ENCODE data around the gene PHACTR4.
A peak's percentile ranks its signal among the peaks of the same experiment; 100 is the strongest.
"Not testable (repeated sequence)": the region's sequence is repeated elsewhere in the genome, so short reads cannot be mapped to it uniquely, and the experiment has no call there.

The PHACTR4 gene

GRCh38 chr1:28421744-28422143, 52.2 kb downstream of the PHACTR4 start:
- no peak for DNase-seq
- in situ Hi-C loops (cut with MboI; ENCODE audit: low pct_unique_long_range_greater_than_20kb, low sequenced_read_pairs), result no loop called here

- in situ Hi-C loops (cut with MboI; ENCODE audit: low pct_unique_long_range_greater_than_20kb, low sequenced_read_pairs), result no loop called here
- no peak for DNase-seq
Observed at GRCh38 chr1:28426831-28427230, 57.3 kb downstream of the PHACTR4 start.

GRCh38 chr1:28428012-28428411, 58.5 kb downstream of the PHACTR4 start:
- in situ Hi-C loops (cut with MboI; ENCODE audit: low pct_unique_long_range_greater_than_20kb, low sequenced_read_pairs), result no loop called here
- peak; percentile 33 for DNase-seq

GRCh38 chr1:28428990-28429520, 59.5 kb downstream of the PHACTR4 start:
- DNase-seq, result no peak
- in situ Hi-C loops (cut with MboI; ENCODE audit: low pct_unique_long_range_greater_than_20kb, low sequenced_read_pairs), result no loop called here

GRCh38 chr1:28436211-28436769, 66.8 kb downstream of the PHACTR4 start:
- in situ Hi-C loops (cut with MboI; ENCODE audit: low pct_unique_long_range_greater_than_20kb, low sequenced_read_pairs), result no loop called here
- no peak for DNase-seq

GRCh38 chr1:28437264-28437923, 67.9 kb downstream of the PHACTR4 start:
- DNase-seq, result no peak
- in situ Hi-C loops (cut with MboI; ENCODE audit: low pct_unique_long_range_greater_than_20kb, low sequenced_read_pairs), result no loop called here

GRCh38 chr1:28437924-28438699, 68.6 kb downstream of the PHACTR4 start:
- DNase-seq, result peak; percentile 93

GRCh38 chr1:28439320-28439719, 69.8 kb downstream of the PHACTR4 start:
- in situ Hi-C loops (cut with MboI; ENCODE audit: low pct_unique_long_range_greater_than_20kb, low sequenced_read_pairs), result no loop called here
- no peak for DNase-seq

More at GRCh38 chr1:28437924-28438699, 68.6 kb downstream of the PHACTR4 start:
- in situ Hi-C loops (cut with MboI; ENCODE audit: low pct_unique_long_range_greater_than_20kb, low sequenced_read_pairs), result no loop called here

GRCh38 chr1:28441674-28442073, 72.1 kb downstream of the PHACTR4 start:
- in situ Hi-C loops (cut with MboI; ENCODE audit: low pct_unique_long_range_greater_than_20kb, low sequenced_read_pairs), result no loop called here
- no peak for DNase-seq

- DNase-seq, result no peak
- in situ Hi-C loops (cut with MboI; ENCODE audit: low pct_unique_long_range_greater_than_20kb, low sequenced_read_pairs), result no loop called here
Observed at GRCh38 chr1:28443550-28443949, 74.0 kb downstream of the PHACTR4 start.

GRCh38 chr1:28447679-28448078, 78.1 kb downstream of the PHACTR4 start:
- no peak for DNase-seq
- in situ Hi-C loops (cut with MboI; ENCODE audit: low pct_unique_long_range_greater_than_20kb, low sequenced_read_pairs), result no loop called here

GRCh38 chr1:28448094-28448611, 78.6 kb downstream of the PHACTR4 start:
- DNase-seq; in situ Hi-C loops (cut with MboI; ENCODE audit: low pct_unique_long_range_greater_than_20kb, low sequenced_read_pairs): not testable (repeated sequence)

- DNase-seq, result peak; percentile 73
- in situ Hi-C loops (cut with MboI; ENCODE audit: low pct_unique_long_range_greater_than_20kb, low sequenced_read_pairs), result no loop called here
Observed at GRCh38 chr1:28449904-28450303, 80.4 kb downstream of the PHACTR4 start.

- DNase-seq, result no peak
- in situ Hi-C loops (cut with MboI; ENCODE audit: low pct_unique_long_range_greater_than_20kb, low sequenced_read_pairs), result no loop called here
Observed at GRCh38 chr1:28450561-28450960, 81.0 kb downstream of the PHACTR4 start.

GRCh38 chr1:28451011-28451410, 81.5 kb downstream of the PHACTR4 start:
- no peak for DNase-seq
- in situ Hi-C loops (cut with MboI; ENCODE audit: low pct_unique_long_range_greater_than_20kb, low sequenced_read_pairs), result no loop called here

GRCh38 chr1:28456078-28456477, 86.5 kb downstream of the PHACTR4 start:
- in situ Hi-C loops (cut with MboI; ENCODE audit: low pct_unique_long_range_greater_than_20kb, low sequenced_read_pairs), result no loop called here
- peak; percentile 74 for DNase-seq

GRCh38 chr1:28457678-28458077, 88.1 kb downstream of the PHACTR4 start:
- in situ Hi-C loops (cut with MboI; ENCODE audit: low pct_unique_long_range_greater_than_20kb, low sequenced_read_pairs), result no loop called here

GRCh38 chr1:28458237-28459228, 89.0 kb downstream of the PHACTR4 start:
- in situ Hi-C loops (cut with MboI; ENCODE audit: low pct_unique_long_range_greater_than_20kb, low sequenced_read_pairs), result no loop called here
- no peak for DNase-seq

More at GRCh38 chr1:28457678-28458077, 88.1 kb downstream of the PHACTR4 start:
- no peak for DNase-seq

Data from KBM-7 (cell line).